GM19395 (cell line): Measurements from ENCODE around the gene NR2E3.
A peak's percentile ranks its signal among the peaks of the same experiment; 100 is the strongest.

Experiments
- ATAC-seq: cut with Tn5 transposase; IDR thresholded peaks from one replicate; pipeline ENCODE4 v1.9.1; 2021; ENCODE audit warnings: mild to moderate bottlenecking, moderate library complexity; ENCODE audit not compliant: unreplicated experiment

The NR2E3 gene

DNA sequence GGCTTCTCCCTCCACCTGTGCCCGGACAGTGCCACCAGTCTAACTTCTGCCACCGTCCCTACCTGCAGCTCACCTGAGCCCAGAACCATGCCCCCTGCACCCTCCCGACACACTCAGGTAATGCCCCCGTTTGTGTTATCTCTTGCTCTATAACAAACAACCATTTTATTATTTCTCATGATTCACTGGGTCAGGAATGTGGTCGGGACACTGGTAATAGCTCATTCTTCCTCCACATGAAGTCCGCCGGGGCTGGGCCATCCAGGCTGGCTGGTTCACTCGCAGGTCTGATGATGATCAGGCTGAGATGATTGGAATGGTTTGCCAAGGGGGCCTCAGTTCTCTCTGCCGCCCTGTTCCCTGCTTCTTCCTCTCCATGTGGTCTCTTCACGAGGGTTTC, 20.3 kb upstream of the NR2E3 start:
- no peak for ATAC-seq

DNA sequence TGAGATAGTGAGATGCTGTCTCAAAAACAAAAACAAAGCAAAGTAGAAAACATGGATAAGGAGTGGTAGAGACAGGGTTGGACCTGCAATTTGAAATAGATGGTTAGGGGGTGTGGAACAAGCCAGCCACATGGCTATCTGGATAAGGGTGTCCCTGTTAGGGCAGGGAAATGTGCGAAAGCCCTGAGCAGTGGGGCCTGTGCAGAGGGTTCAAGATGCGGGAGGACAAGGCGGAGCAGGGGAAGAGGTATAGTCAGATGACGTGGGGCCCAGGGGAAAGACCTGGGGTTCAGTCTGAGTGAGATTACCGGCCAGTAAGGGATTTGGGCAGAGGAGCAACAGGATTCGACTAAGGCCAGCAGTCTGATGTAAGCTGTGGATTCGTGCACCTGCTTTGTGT, 18.4 kb upstream of the NR2E3 start:
- ATAC-seq = no peak

DNA sequence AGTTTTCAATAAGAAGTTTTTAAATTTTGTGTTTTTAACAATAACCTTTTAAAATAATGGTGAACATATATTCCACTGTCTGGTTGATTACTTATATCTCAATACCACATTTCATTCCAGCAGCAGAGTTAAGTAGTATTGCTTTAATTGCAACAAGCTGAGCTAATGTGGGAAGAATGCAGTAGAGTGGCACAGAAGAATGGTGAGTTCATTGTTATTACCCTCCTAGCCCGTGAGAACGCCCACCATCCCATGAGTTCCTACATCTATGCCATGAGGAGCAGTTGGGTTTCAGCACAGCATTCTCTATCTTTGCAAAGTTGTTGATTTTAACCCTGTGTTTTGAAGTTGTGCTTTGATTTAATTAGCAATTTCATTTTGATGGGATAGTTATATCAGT, 17.8 kb upstream of the NR2E3 start:
- ATAC-seq = no peak

DNA sequence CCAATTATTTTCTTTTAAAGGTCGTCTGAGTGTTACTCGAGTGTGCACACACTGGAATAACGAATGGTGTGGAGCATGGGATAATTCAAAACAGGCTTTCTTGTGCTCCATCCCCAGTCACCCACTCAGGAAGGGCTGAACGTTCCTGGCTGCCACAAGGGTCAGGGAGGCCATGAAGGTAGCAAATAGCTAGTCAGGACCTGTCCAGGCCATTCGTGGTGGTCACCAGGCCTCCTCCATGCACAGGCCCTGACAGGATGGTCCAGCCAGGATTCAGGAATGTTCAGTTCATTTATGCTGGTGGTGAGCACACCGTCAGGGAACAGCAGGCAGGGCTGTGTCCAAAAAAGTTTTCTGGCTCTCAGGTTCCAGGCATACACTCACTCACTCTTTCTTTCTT, 11.7 kb upstream of the NR2E3 start:
- no peak for ATAC-seq

DNA sequence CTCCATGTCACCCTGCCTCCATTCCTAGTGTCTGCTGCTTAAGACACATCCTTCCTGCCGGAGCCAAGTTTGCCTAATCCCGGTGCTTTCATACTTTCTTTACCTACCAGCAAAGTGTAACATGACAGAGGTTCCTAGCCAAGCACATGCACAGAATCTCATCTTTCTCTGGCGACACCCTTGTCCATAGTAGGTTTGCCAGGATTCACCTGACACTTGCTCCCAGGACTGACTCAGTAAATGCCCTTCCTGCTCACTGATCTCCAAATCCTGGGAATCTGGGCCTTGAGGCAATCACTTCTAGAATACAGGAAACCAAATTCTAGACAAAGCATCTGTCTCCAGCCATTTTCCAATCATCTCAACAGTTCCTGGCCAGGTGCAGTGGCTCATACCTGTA, 10.2 kb upstream of the NR2E3 start:
- no peak for ATAC-seq

DNA sequence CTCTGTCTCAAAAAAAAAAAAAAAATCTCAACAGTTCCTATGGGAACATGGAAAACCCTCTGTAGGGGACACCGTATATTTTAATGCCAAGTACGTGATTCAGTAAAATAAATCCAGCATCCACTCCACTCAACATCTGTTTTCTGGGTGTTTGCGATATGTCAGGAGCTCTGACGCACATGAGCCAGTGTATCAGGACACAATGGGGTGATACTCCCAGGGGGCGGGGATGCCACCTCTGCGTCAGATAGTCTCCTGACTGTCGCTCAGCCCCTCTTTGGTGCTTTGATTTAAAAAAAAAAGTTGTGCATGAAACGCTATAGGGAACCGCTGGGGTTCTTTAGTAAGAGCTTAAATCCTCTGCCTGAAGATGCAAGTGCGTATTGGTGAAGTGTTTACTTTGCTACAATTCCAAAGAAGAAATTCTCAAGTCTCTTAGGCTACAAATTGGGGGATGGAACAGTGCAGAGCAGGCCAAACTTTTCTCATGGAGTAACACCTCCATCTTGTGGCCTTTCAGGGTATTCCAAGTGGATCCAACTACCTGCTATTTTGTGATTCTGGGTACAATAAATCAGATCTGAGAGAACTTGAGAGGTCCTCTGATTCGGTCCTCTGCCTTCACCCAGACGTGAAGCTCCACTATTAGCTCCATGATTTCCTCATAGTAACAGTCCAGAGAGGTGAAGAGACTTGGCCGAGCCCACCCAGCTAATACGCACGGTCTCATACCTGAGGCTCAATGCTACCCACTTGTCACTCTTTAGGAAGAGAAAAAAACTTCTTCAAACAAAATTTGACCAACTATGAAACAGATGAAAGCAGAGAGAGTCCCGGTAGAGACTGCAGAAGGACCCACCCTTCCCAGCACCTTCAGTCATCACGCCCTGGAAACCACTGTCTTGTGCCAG, 9.3 kb upstream of the NR2E3 start:
- no peak for ATAC-seq

DNA sequence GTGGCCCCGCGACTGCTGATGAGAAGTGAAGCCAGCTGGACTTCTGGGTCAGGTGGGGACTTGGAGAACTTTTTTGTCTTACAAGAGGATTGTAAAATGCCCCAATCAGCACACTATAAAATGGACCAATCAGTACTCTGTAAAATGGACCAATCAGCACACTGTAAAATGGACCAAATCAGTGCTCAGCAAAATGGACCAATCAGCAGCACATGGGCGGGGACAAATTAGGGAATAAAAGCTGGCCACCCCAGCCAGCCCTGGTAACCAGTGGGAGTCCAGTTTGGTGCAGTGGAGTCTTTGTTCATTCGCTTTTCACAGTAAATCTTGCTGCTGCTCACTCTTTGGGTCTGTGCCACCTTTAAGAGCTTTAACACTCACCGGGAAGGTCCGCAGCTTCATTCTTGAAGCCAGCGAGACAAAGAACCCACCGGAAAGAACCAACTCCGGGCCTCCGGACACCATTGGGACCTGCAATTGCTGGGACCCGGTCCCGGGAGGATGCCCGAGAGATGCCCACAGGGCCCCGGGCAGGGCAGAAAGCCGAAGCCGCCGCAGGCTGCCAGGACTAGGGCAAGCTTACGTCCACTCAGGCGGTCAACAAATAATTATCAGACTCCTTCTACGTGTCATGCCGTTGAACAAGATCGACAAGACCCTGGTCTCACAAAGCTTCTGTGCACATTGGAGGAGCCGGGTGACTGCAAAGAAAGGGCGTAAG, 8.3 kb upstream of the NR2E3 start:
- no peak for ATAC-seq

DNA sequence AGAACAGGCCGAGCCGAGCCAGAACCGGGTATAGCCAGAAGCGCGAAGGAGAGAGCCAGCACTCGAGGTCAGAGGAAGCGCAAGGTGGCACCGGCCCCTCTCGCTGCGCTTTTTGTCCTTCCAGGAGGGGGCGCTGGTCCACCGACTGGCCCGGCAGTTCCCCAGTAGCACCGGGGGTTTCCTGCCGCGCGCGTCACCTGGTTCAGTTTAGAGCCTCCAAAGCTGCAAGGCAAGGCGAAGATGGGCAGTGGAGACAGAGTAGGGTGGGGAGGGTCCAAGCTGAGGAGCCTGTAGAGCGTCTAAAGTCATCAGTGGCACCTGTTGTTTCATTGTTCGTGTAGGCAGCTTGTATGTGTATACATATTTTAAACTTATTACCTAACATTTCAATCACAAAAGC, 7.6 kb upstream of the NR2E3 start:
- no peak for ATAC-seq

DNA sequence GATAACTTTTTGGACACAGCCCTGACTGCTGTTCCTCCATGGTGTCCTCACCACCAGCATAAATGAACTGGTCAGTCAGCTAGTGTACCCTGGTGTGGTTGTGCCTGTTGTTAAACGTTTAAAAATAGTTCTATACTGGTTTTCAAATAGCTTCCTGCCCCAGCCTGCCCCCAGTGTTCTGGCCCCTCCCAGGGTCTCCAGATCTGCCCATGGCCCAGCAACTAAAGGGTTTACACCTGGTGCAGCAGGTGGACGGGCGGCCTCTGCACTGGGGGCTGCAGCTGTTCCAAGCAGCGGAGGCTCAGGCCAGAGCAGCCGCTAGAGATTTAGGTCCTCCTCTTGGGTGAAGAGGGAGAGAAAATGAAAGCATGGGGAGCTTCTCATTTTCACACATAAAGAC, 6.1 kb upstream of the NR2E3 start:
- ATAC-seq = no peak

DNA sequence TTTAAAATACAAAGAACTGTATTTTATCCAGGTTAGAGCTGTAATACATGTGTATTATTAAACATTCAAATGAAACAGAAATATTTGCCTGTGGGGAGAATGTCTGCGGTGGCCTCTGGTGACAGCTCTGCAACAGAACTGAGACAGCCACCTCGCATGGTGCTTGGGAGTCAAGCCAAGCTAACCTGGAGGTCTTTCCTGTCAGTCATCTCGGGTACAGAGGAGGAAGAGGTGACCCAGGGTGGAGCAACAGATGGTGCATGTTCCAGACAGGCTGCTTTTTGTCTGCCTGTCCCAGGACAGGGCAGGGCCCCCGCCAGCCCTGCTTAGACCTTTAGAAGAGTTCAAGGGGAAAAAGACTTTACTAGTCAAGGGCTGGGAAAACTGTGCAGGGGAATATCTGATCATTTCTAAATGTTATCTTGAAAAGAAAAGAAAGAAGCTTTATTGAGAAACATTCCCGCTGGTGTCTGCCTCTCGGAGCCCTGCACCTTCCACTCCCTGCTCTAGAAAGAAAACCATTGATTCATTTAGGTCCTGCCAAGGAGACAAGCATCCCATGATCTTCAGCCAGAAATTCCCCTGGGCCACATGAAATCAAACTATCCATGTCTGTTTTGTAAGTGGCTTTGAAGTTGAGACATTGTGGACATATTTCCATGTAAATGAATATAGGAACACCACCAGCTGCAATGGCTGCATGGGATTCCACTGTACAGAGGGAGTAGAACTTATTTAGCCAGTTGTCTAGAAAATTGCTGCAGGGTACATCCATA, 5.5 kb upstream of the NR2E3 start:
- peak; percentile 67 for ATAC-seq

DNA sequence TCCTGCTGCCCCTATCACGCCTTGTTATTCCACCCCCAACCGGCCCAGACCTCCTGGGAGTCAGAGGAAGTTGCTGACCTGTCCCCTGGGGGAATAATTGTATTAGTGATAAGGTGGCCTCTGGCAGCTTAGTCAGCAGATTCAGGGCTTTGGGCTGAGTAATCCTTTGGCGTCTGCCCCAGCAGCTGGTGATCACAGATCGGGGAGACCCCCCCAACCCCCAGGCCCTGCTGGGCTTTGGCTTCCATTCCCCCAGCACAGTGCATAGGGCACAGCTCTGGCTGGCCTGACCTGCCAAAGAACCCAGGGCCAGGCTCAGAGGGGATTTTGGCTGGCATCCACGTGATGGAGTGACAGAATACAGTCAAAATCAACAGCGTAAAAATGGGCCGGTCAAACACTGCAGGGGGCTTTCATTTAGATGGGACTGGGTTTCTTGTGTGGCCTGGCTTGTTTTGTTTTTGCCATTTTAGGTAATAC, 3.9 kb upstream of the NR2E3 start:
- no peak for ATAC-seq

DNA sequence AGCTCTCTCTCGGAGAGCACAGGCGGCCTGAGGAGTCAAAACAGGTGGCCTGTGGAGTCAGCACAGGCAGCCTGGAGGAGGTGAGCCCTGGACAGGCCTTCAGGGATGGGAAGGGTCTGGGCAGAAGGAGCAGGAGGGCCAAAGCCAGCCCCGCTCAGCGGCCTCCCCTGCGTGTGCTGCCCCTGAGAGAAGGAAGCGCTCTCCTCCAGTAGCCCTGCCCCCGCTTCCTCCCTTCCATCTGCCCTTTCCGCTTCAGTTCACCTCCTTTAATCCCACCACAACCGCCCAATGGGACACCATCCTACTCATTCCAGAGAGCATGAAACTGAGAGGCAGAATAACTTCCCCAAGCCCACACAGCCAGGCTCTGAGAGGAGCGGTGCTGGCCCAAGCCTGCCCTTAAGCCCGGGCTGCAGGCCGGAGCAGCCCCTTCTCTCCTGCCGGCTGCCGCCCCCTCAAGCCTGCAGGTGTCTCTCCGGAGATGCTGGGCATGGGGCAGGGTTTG, 3.2 kb upstream of the NR2E3 start:
- ATAC-seq = no peak

DNA sequence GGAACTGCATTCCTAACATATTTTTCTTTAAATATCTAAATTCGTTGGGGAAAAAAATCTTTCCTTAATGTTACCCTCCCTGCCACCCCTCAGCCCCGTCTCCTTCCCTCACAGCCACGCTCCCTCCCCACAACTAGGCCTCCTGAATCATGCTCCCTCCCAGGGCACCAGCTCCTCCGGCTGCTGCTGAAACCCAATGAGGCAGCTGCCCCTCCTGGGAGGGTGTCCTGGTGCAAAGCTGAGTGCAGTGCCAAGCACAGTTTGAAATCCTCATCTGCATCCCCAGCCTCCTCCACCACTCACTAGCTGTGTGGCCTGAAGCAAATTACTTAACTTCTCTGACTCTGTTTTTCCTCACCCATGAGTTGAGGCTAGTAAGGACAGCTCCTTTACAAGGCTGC, 2.7 kb upstream of the NR2E3 start:
- ATAC-seq = no peak

DNA sequence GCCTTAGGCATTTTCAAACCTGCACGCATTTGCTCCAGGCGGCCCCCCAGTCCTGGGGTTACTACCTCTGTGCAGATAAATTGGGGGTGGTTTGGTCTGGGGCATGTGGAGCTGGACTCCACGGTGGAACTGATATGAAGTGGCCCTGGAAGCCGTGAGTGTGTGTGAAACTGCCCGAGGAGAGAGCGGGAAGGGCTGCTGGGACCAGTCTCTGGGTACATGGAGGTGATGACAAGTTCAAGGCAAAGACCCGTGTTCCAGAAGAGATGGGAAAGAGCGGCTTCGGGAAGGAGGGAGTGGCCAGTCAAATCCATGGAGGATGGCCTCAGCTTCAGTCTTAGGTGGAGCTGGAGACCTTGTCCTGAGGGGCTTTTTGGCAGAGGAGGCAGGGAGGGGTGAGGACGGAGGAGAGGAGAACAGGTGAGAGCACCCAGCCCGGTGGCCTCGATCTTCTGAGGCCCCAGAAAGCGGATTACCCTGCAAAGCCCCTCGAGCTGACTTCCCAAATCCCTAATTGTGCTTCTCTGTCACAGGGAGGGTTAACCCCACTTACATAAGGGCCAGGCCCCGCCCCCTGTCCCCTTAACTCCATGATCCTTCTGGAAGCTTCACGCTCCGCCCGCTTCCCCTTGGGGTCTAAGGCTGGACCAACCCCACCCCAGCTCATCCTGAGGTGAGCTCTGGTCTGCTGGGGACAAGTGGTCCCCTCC, 1.9 kb upstream of the NR2E3 start:
- ATAC-seq = no peak

DNA sequence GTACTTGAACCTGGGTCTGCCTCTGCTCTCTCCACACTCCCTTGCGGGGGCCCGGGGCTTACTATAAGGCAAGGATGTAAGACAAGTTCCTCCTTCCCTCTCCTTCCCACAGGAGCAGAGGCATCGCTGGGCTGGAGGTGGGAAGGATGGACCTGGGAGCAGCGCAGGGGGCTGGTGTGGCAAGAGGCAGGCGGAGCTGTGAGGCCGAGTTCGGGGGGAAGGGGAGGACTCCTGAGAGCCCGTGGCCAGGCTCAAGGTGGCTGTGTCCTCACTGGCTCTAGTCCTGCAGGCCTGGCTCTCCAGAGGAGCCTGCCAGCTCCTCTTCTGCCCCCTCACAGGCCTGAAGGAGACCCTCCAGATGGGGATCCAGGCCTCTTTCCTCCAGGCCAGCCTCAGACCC, 1.0 kb upstream of the NR2E3 start:
- ATAC-seq = no peak

DNA sequence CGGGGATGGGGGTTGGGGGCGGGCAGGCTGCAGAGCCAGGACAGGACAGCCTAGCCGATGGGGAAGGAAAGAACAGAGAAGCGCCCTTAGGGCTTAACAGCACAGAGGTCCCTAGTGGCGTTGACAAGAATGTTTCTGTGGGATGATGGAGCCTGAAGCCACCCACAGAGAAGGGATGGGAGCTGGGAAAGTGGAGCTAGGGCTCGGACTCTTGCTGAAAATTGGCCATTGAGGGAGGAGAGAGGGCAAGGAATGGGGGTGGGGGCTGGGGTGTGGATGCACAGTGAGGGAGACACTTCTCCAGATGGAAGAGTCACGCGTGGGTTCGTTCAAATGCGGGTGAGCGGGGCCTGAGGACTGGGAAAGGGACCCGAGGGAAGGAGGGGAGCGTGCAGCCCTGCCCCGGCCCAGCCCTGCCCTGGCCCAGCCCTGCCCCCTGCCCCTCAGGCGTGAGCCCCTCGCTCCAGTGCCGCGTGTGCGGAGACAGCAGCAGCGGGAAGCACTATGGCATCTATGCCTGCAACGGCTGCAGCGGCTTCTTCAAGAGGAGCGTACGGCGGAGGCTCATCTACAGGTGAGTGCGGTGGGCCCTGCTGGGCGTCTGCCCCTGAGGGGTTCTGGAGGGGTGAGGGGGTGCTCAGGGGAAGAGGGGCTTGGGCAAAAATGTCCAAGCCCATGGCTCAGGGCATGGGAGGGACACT, 832 bp downstream of the NR2E3 start:
- ATAC-seq = no peak

DNA sequence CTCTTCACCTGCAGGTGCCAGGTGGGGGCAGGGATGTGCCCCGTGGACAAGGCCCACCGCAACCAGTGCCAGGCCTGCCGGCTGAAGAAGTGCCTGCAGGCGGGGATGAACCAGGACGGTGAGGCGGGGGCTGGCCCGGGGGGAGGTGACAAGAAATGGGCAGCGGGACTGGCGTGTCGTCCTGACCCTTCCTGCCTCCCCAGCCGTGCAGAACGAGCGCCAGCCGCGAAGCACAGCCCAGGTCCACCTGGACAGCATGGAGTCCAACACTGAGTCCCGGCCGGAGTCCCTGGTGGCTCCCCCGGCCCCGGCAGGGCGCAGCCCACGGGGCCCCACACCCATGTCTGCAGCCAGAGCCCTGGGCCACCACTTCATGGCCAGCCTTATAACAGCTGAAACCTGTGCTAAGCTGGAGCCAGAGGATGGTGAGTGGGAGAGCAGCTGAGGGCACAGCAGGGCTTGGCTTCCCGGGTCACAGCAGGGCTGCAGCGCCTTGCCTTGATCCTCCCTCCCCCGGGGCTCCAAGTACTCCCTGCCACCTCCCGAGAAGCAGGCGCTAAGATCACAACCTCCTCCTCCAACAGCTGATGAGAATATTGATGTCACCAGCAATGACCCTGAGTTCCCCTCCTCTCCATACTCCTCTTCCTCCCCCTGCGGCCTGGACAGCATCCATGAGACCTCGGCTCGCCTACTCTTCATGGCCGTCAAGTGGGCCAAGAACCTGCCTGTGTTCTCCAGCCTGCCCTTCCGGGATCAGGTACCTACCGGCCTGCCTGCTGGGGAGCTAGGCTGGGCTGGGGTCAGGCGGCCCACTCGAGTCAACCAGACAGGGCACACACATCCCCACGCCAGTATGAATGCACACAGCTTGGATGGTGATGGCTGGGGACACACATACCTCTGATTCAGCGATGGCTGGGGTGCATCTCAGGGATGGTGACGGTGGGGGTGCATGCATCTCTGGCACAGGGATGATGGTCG, 1.7 kb downstream of the NR2E3 start:
- no peak for ATAC-seq

DNA sequence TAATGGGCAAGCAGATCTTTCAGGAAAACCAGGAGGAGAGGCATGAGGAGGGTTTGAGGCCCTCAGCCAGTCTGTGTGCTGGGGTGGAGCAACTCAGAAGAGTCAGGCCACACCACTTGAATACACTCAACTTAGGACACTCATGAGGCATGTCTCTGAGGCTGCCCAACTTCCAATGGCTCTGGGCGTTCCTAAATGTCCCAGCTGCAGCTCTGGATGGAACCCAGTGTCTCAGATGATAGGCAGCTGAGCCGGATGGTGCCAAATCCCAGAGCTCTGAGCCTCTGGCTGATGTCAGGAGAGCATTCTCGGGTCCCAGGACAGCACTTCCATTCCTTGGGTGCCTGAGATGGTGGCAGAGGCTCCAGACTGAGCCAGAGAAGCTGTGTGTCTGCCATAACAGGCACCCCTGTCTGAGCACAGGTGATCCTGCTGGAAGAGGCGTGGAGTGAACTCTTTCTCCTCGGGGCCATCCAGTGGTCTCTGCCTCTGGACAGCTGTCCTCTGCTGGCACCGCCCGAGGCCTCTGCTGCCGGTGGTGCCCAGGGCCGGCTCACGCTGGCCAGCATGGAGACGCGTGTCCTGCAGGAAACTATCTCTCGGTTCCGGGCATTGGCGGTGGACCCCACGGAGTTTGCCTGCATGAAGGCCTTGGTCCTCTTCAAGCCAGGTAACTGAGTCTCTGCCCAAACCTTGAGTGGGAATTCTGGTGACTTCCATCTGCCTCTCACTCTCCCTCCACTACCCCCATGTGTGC, 2.8 kb downstream of the NR2E3 start:
- ATAC-seq = no peak
